ENCODE data around the gene CHRM2.

DNA sequence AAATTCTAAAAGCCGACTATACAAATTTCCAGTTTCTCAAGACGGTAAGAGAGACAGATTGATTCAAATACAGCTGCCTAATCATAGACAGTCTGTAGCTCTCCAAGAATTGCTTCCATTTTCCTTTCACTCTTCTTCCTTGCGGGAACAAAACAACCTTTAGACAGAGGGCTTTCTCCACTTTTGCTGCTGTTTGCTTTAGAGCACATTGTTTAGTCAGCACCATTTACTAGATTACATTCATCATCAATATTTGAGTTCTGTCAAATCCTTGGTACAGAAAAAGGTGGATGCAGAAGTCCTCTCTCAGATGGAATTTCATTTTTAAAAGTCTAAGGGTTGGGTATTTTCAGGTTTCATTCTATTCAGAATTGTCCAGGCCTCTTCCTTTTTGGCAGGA is 137.4 kb downstream of the CHRM2 start:
- TF ChIP-seq, protein P1, sequence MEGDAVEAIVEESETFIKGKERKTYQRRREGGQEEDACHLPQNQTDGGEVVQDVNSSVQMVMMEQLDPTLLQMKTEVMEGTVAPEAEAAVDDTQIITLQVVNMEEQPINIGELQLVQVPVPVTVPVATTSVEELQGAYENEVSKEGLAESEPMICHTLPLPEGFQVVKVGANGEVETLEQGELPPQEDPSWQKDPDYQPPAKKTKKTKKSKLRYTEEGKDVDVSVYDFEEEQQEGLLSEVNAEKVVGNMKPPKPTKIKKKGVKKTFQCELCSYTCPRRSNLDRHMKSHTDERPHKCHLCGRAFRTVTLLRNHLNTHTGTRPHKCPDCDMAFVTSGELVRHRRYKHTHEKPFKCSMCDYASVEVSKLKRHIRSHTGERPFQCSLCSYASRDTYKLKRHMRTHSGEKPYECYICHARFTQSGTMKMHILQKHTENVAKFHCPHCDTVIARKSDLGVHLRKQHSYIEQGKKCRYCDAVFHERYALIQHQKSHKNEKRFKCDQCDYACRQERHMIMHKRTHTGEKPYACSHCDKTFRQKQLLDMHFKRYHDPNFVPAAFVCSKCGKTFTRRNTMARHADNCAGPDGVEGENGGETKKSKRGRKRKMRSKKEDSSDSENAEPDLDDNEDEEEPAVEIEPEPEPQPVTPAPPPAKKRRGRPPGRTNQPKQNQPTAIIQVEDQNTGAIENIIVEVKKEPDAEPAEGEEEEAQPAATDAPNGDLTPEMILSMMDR (conservative IDR thresholded peaks at IDR 0.05; ENCODE audit: low read length): no peak
- no peak for TF ChIP-seq EZH2phosphoT487 (IDR thresholded peaks at IDR 0.05; ENCODE audit: borderline replicate concordance, low read depth, low read length)
